SU-DHL-6 (cell line): ENCODE data around the gene LRFN3.

Experiments used
- EZH2phosphoT487 ChIP-seq: fragments of 200-600 bp; sonication (generic), shearing (Covaris generic); conservative IDR thresholded peaks from 2 replicates; pipeline ENCODE4 v1.6.1; 2018; ENCODE audit warnings: mild to moderate bottlenecking, antibody characterized with exemption, low read length, moderate library complexity, mixed read lengths
- TF ChIP-seq, protein P1 (sequence below): fragments of 200-600 bp; sonication (generic); IDR thresholded peaks from one replicate; pipeline ENCODE4 v1.5.1; 2017; ENCODE audit warnings: antibody characterized with exemption, mild to moderate bottlenecking, low read length, moderate library complexity; ENCODE audit not compliant: insufficient read depth, poor library complexity, severe bottlenecking

DNA sequence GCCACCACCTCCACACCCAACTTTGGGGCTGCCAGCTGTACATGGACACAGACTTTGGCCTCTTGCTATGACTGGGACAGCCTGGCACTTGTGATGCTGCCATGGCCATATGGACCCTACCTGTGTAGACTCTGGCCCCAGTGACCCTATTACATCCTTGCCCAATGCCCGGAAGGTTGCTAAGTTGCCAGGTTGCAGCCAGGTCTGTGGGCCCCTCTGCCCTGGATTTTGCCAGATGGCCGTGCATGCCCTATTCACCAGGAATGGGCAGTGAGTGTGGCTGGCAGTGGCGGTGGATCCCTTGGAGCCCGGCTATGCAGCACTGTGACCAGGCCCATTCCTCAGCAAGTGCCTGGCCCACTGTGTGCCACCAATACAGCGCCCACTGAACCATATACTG is 49.9 kb downstream of the LRFN3 start:
- TF ChIP-seq, protein P1, sequence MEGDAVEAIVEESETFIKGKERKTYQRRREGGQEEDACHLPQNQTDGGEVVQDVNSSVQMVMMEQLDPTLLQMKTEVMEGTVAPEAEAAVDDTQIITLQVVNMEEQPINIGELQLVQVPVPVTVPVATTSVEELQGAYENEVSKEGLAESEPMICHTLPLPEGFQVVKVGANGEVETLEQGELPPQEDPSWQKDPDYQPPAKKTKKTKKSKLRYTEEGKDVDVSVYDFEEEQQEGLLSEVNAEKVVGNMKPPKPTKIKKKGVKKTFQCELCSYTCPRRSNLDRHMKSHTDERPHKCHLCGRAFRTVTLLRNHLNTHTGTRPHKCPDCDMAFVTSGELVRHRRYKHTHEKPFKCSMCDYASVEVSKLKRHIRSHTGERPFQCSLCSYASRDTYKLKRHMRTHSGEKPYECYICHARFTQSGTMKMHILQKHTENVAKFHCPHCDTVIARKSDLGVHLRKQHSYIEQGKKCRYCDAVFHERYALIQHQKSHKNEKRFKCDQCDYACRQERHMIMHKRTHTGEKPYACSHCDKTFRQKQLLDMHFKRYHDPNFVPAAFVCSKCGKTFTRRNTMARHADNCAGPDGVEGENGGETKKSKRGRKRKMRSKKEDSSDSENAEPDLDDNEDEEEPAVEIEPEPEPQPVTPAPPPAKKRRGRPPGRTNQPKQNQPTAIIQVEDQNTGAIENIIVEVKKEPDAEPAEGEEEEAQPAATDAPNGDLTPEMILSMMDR = no peak
- TF ChIP-seq EZH2phosphoT487 = no peak
